ENCODE data around the gene DSCAML1. TPM values are rescaled to one million over a fixed set of nuclear protein-coding genes. Genes with fewer than 3 reads are reported as not detected.

DSCAML1 gene
- total RNA-seq, 1 experiment from 2014 or later: not detected

DNA sequence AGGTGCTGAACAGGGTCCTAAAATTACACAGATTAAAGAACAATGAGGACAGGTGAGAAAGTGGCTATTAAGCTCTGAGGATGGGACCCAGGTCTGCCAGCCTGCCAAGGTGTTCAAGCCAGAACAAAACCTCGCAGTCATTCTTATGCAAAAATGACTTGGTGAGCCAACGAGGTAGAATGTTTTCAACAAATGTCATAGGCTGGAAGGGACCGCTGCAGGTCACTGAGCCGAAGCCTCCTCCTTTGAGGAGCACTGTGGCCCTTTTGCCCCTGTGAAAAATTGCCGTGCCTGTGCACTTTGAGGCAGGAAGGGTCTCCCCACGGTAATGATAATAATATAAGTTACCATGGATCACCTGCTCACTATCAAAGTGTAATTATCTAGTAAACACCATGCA is 216.2 kb downstream of the DSCAML1 start:
- Histone ChIP-seq H3K27me3 (no peaks in the 10 kb centered on the region), H3K36me3 (no peaks in the 10 kb centered on the region), H3K9me3 (no peaks in the 10 kb centered on the region), H3K4me3 (no peak overlapping the region)
- DNase-seq: no peak

DNA sequence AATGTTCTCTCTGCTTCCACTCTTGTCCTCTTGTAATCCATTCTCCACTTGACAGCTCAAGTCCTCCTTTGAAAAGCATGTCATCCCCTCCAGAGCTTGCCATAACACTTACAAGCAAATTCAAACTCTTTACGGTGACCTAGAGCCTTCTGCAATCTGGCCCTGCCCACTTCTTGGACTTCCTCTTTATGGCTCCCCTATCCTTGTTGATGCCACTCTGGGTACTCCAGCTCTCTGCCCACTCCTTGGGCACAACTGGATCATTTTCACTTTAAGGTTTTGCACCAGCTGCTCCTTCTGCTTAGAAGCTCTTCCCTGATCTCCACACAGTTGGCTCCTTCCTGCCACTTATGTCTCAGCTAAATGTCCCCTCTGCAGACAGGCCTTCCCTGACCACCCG is 217.9 kb downstream of the DSCAML1 start:
- no peak for DNase-seq
- H3K9me3 ChIP-seq: no peaks in the 10 kb centered on the region
- H3K36me3 ChIP-seq: no peaks in the 10 kb centered on the region
- no peak overlapping the region for H3K4me3 ChIP-seq
- H3K27me3 ChIP-seq: no peaks in the 10 kb centered on the region

DNA sequence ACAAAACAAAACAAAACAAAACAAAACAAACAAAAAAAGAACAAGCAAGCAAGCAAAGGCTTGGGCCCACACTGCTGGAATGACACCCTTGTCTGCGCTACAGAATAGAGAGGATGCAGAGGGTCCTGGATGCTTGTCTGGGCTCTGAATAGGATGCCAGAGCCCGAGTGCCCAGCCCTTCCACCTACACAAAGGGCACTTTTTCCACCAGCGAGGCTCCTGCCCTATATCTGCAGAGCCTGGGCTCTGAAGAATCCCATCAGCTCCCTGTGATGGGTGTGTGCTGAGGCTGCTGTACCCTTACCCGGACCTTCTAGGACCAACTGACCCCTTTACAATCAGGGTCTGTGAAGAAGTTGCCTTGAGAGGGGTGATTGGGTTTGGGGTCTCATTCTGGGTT is 221.2 kb downstream of the DSCAML1 start:
- no peaks in the 10 kb centered on the region for H3K36me3 ChIP-seq
- H3K4me3 ChIP-seq: no peak overlapping the region
- H3K9me3 ChIP-seq: no peaks in the 10 kb centered on the region
- no peak for DNase-seq
- no peaks in the 10 kb centered on the region for H3K27me3 ChIP-seq

DNA sequence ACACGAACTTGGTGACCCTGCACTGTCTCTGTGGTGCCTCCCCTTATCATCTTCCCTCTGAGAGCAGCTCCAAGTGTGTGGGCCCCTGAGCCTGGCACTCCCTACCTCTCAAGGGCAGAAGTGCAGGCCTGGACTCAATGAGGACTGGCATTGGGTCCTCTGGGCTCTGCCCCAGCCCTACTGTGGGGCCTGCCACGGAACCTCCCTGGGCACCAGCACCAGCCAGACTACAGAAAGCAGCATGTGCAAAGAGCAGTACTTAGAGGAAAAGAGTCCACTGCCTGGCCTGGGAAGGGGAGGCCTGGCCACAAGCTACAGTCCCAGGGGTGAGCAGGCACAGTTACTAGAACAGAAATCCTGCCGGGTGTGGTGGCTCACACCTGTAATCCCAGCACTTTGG is 222.5 kb downstream of the DSCAML1 start:
- no peak overlapping the region for H3K4me3 ChIP-seq
- no peaks in the 10 kb centered on the region for H3K36me3 ChIP-seq
- H3K9me3 ChIP-seq: no peaks in the 10 kb centered on the region
- no peak for DNase-seq
- H3K27me3 ChIP-seq: no peaks in the 10 kb centered on the region; the same call in 1 of the 2 replicates

DNA sequence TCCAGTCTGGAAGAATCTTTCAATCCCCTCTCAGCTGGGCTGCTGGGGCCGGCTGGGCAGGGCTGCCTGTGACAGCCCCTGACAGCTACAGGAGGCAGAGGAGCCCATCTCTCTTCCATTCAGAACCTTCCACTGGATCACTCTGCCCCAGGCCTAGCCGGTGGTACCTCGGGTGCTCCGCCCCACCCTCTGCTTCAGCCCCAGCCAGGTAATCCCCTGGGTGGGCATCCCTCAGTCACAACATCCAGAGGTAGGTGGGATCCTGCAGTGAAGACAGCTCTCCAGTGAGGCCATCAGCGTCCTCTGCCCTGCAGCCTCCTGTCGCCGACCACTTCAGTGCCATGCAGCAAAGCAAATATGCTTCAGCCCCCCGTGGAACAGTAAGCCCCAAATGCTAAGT is 223.7 kb downstream of the DSCAML1 start:
- DNase-seq: no peak
- H3K9me3 ChIP-seq: no peaks in the 10 kb centered on the region
- no peaks in the 10 kb centered on the region; the same call in 1 of the 2 replicates for H3K27me3 ChIP-seq
- no peaks in the 10 kb centered on the region for H3K36me3 ChIP-seq
- H3K4me3 ChIP-seq: no peak overlapping the region

DNA sequence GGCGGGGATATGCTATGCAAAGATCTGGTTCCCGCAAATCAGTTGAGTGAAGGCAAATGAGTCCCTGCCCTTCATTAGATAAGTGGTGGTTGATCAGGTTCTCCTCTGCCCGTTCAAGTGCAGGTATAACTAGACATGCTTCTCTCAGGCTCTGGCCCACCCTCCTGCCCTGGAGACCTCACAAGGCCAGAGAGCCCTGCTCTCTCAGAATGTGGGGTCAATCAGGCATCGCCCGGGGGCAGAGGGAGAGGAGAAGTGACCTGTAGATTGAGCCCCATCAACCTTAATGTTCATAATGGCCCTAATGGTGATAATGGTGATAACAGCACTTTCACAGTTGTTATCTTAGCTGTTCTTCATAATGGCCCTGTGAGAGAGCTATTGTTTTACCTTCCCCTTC is 224.3 kb downstream of the DSCAML1 start:
- Histone ChIP-seq H3K36me3 (no peaks in the 10 kb centered on the region), H3K4me3 (no peak overlapping the region), H3K9me3 (no peaks in the 10 kb centered on the region), H3K27me3 (no peaks in the 10 kb centered on the region; the same call in 1 of the 2 replicates)
- no peak for DNase-seq

DNA sequence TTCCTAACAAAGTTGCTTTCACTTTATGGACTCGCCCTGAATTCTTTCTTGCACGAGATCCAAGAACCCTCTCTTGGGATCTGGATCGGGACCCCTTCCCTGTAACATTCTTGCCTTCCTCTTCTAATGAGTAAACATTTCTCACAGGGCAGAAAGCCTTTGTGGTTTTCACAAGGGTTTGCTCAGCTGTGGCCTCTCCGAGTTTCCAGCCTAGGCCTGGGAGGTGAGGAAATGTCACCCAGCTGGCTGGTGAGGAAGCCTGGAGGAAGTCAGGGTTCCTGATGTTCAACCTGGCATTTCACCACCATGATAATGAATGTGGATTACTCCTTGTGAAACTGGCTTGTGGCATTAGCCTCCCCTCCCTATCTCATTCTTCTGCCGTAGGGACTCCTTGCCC is 224.9 kb downstream of the DSCAML1 start:
- no peak for DNase-seq
- H3K4me3 ChIP-seq: no peak overlapping the region
- no peaks in the 10 kb centered on the region; the same call in 1 of the 2 replicates for H3K27me3 ChIP-seq
- no peaks in the 10 kb centered on the region for H3K9me3 ChIP-seq
- no peaks in the 10 kb centered on the region for H3K36me3 ChIP-seq

DNA sequence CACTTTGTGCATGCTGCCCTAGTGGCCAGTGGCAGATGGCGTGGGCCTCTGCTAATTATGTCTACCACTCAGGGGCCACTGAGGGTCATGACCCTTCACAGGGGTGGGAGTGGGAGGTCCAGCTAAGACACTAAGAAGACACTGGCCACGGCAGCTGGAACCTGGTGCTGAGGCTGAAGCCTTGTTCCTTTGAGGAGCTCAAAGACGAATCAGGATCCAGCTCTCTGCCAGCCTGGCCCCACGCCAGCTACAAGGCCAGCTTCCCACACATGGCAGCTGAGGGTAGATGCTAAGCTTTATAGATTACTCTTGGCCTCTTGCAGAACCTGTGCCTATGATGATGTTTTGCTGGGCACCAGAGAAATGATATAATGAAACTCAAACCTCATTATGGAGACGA is 226.3 kb downstream of the DSCAML1 start:
- Histone ChIP-seq H3K27me3 (no peaks in the 10 kb centered on the region; the same call in 1 of the 2 replicates), H3K36me3 (no peaks in the 10 kb centered on the region), H3K4me3 (no peak overlapping the region), H3K9me3 (no peaks in the 10 kb centered on the region)
- no peak for DNase-seq

DNA sequence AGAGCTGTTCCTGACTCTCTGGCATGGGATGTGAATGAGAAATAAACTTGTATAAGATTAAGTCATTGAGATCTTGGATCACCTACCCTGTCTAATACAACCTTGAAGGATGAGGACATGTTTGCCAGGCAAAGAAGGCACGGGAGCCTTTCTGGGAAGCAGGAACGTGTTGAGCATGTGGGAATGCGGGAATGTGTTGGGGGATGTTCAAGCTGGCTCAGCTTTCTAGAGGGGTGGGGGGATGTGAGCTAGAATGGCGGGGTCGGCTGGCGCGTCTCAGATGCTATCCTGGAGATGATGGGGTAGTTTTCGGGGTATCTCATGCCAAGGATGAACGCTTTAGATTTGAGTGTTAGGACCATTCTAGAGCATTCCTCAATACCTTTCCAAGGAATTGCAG is 227.1 kb downstream of the DSCAML1 start:
- no peak for DNase-seq
- no peak overlapping the region for H3K4me3 ChIP-seq
- H3K27me3 ChIP-seq: no peaks in the 10 kb centered on the region; the same call in 1 of the 2 replicates
- H3K36me3 ChIP-seq: no peaks in the 10 kb centered on the region
- no peaks in the 10 kb centered on the region for H3K9me3 ChIP-seq

DNA sequence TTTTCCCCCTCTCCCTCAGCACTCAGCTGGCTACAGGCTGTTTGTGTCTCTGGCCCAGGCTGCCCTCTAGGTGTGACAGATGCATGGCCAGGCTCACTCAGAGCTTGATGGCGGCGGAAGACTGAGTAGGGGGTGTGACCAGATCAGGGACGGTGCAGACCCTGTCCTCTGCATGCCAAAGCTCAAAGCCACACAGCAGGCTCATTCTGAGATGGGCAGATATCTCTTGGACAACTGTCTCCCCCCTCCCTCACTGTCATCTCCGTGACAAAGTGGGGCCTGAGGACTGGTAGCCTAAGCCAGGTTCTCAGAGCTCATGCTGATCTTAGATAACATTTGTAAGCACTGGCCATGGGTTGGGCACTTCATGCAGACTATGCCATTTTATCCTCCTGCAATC is 231.3 kb downstream of the DSCAML1 start:
- no peak for DNase-seq
- H3K27me3 ChIP-seq: no peaks in the 10 kb centered on the region; the same call in 1 of the 2 replicates
- no peaks in the 10 kb centered on the region for H3K36me3 ChIP-seq
- H3K9me3 ChIP-seq: no peaks in the 10 kb centered on the region
- H3K4me3 ChIP-seq: no peak overlapping the region

DNA sequence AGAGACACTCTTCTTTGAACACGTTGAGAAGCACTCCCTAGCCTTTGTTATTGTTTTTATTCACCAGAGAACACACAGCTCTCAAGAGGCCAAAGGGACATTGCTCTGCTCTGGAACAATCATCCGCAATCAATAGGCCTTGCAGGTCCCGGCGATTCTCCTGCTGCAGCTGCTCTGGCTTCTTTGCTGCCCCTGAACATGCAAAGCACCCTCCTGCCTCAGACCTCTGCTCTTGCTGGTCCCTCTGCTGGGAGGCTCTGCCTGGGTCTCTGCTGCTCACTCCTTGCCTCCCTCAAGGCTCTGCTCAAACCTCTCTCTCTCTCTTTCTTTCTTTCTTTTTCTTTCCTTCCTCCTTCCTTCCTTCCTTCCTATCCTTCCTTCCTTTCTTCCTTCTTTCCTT is 232.7 kb downstream of the DSCAML1 start:
- DNase-seq: no peak
- peaks cover 3% of the 10 kb centered on the region for H3K27me3 ChIP-seq
- H3K9me3 ChIP-seq: no peaks in the 10 kb centered on the region
- no peaks in the 10 kb centered on the region for H3K36me3 ChIP-seq
- H3K4me3 ChIP-seq: no peak overlapping the region

DNA sequence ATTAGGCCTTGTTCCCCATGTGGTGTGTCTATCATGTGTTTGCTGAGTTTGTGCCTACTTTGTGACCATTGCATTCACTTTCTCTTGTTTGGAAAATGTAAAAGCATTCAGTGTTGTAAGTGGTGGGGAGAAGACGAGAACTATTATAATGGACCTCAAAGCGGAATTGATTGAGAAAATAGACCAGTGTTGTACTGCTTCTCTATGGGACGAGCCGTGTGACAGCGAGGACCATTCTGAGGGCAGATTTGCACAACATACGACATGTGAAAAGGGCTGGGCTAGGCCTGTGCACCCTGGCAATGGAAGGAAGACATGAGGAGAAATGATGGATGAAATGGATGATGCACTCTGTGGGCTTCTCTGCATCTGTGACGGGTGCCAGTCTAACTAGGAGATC is 233.5 kb downstream of the DSCAML1 start:
- Histone ChIP-seq H3K27me3 (peaks cover 4% of the 10 kb centered on the region), H3K9me3 (no peaks in the 10 kb centered on the region), H3K36me3 (no peaks in the 10 kb centered on the region), H3K4me3 (no peak overlapping the region)
- no peak for DNase-seq

DNA sequence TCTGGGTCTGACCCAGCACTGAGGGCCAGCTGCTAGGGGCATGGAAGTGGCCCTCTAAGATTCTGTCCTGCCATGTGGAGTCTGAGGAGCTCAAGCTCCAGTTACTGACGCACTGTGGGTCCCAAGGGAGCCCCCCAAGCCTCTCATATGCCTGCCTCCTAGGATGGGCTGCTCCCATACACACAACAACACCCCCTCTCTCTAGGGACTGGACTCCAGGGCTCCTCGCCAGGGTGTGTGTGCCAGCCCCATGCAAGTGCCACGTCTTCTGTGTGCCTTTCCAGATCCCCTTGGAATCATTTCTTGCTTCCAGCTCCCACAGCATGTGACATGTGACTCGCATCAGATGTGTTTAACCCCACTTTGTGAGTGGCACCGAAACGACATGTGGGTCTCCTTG is 234.9 kb downstream of the DSCAML1 start:
- H3K36me3 ChIP-seq: no peaks in the 10 kb centered on the region
- no peaks in the 10 kb centered on the region for H3K9me3 ChIP-seq
- no peak overlapping the region for H3K4me3 ChIP-seq
- DNase-seq: no peak
- peaks cover 11% of the 10 kb centered on the region for H3K27me3 ChIP-seq

DNA sequence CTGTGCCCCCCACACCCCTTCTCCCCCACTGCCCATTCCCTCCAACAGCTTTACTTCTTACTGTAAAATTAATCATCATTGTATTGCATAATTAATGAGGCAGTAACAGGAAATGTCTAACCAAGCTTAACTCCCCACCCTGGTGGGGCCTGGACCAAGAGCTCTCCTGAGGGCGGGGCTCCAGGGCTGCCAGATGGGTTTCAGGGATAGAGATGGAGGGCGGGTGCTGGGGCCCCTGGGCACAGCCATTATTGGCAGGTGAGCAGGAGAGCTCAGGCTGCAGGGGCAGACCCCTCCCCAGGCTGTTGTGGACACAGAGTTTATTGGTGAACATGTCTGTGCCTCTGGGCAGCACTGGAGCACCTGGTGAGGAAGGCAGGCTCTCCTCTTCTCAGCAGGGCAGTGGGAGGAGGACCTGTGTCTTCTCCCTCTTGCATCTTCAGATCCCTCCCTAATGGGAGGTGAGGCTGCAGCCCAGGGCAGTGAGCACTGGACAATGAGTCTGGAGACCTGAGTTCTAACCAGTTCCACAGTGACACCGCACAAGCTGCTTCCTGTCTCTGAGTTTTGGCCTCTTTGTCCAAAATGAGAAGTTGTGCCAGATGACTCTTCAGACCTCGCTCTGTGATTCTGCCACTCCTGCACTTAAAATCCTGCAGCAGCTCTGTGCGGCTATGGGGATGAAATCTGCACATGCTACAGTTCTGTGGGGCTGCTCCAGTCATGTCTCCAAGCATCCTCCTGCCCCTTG is 236.1 kb downstream of the DSCAML1 start:
- no peak for DNase-seq

DNA sequence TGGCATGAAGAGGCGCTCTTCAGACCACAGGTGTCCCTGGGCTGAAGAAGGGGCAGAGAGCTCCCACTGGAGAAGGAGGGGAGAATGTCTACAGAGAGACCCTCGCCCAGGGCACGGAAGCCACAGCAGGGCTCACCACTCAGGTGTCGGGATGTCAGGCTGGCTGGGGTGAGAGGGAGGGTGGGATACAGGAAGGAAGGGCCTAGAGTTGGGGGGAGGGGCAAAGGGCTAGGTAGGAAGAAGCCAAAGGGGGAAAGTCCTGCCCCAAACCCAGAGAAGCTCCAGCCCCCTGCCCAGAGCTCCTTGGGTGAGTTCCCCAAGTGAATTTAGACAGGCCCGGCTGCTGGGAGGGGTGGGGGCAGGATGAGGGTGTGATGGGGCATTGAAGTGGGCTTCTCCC is 237.3 kb downstream of the DSCAML1 start:
- Histone ChIP-seq H3K4me3 (no peak overlapping the region), H3K27me3 (peaks cover 11% of the 10 kb centered on the region), H3K9me3 (no peaks in the 10 kb centered on the region), H3K36me3 (no peaks in the 10 kb centered on the region)
- no peak for DNase-seq

More for the DNA sequence above, 236.1 kb downstream of the DSCAML1 start:
- no peaks in the 10 kb centered on the region for H3K9me3 ChIP-seq
- no peak overlapping the region for H3K4me3 ChIP-seq
- H3K27me3 ChIP-seq: peaks cover 11% of the 10 kb centered on the region
- H3K36me3 ChIP-seq: no peaks in the 10 kb centered on the region

DNA sequence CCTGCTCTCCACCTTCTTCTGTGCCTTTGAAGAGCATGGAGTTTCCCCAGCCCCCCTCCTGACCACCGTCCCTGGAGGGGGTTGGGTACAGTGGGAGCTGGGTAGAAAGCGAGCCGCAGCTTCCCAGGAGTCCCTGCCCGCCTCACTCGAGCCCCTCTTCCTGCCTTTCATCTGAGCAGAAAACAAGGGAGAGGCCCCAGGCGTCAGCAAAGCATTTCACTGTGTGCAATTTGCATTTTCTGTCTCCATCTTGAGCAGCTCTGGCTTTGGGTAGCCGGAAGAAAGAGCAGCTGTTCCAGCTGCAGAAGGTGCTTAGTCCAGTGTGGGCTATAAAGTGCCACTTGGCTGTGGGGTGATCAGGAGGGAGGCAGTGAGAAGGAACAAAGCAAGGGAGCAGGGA is 239.7 kb downstream of the DSCAML1 start:
- DNase-seq: no peak
- Histone ChIP-seq H3K27me3 (peaks cover 20% of the 10 kb centered on the region), H3K36me3 (no peaks in the 10 kb centered on the region), H3K4me3 (no peak overlapping the region), H3K9me3 (no peaks in the 10 kb centered on the region)

DNA sequence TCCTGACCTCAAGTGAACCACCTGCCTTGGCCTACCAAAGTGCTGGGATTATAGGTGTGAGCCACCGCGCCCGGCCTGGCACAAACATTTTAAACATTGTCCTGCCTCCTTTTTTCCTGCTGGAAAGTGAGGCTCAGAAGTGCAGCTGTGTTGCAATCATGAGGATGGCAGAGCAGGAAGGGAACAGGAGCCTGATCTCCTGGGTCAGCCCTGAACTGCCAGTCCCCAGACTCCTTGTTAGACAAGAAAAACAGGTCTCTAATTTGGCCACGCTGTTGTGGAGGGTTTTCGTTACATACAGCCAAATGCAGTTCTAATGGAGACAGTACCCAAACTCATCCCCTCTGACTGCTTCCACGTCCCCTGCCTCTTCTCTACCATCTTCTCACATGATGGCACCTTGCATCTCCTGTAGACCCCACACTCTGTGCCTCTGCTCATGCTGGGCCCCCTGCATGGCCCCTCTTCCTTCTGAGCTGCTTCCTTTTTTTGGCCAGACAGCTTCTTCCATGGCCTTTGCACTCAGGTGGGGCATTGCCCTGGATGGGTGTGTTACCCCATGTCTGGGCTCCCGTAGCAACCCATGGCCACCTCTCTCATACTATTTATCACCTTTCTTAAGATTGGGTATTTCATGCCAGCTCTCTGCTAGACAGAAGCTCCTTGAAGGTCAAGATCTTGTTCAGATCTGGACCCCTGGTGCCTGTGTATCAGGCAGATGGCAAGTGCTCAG is 242.2 kb downstream of the DSCAML1 start:
- DNase-seq: no peak
- Histone ChIP-seq H3K36me3 (no peaks in the 10 kb centered on the region), H3K9me3 (no peaks in the 10 kb centered on the region), H3K4me3 (no peak overlapping the region), H3K27me3 (peaks cover 23% of the 10 kb centered on the region; the same call in 1 of the 2 replicates)

DNA sequence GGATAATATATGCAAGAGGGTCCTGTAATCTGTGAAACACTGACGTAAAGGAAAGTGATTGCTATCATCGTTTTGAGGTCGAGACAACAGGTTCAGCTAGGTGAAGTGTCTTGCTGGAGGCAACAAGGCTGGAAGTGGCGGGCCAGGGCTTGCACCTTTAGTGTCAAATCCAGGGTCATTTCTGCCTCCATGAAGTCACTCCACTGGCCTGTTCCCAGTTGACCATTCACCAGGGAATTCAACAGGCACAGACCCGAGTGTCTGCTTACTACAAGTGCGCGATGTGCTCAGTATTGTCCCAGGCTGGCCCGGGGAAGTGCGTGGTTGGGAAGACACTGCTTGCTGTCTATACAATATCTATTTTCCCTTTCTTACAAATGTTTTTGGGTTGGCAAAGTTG is 244.4 kb downstream of the DSCAML1 start:
- Histone ChIP-seq H3K27me3 (peaks cover 15% of the 10 kb centered on the region; the same call in 1 of the 2 replicates), H3K4me3 (no peak overlapping the region), H3K9me3 (no peaks in the 10 kb centered on the region), H3K36me3 (no peaks in the 10 kb centered on the region)
- DNase-seq: no peak
